ENCODE data around the gene SLC46A3. TPM values are rescaled to one million over a fixed set of nuclear protein-coding genes. Genes with fewer than 3 reads are reported as not detected.

The SLC46A3 gene
- total and polyA plus RNA-seq, 2 experiments from 2014 or later: 0.16 to 0.28 TPM

- peaks cover 13% of the 10 kb centered on the region for H3K27me3 Mint-ChIP-seq (ENCODE audit: insufficient read depth, low read depth, poor library complexity)
- no peak overlapping the region for H3K4me3 Mint-ChIP-seq
- H3K9me2 ChIP-seq (ENCODE audit: insufficient read depth): 0 out of 2 replicates have a peak, but pooled peaks cover 3% of the 10 kb centered on the region
- no peak overlapping the region for H3K27ac Mint-ChIP-seq
- TF ChIP-seq REST (IDR thresholded peaks at IDR 0.05; ENCODE audit: unreplicated experiment): no peak
- no peak for TF ChIP-seq ZNF114 (CRISPR knock-in tag; IDR thresholded peaks at IDR 0.05)
- TF ChIP-seq JUNB (IDR thresholded peaks at IDR 0.05; ENCODE audit: unreplicated experiment): no peak
- no peak for TF ChIP-seq NANOG (IDR thresholded peaks at IDR 0.05; ENCODE audit: borderline replicate concordance)
- TF ChIP-seq EZH2phosphoT487 (IDR thresholded peaks at IDR 0.05; ENCODE audit: unreplicated experiment): no peak
- no peak for TF ChIP-seq EZH2 (IDR thresholded peaks at IDR 0.05; ENCODE audit: low read depth, unreplicated experiment)
- no peaks in the 10 kb centered on the region for H3F3A ChIP-seq (replicated peaks; ENCODE audit: low read depth)
- H3K4me1 ChIP-seq (ENCODE audit: insufficient read depth): peaks cover 21% of the 10 kb centered on the region; the same call in 1 of the 2 replicates
- peaks cover 3% of the 10 kb centered on the region; the same call in 1 of the 3 replicates for H3K9me3 Mint-ChIP-seq
- ATAC-seq: no peak
- H3K4me2 ChIP-seq: no peak overlapping the region
- DNase-seq (ENCODE audit: low spot score): no peak
- no peaks in the 10 kb centered on the region for H4K20me1 ChIP-seq (replicated peaks; ENCODE audit: insufficient read depth)
- H3K36me3 Mint-ChIP-seq (ENCODE audit: low read depth): peaks cover 3% of the 10 kb centered on the region; the same call in 1 of the 3 replicates
- no peak overlapping the region for H3K4me3 ChIP-seq
- no peak overlapping the region for H3K27ac ChIP-seq (ENCODE audit: low read depth)
- peaks cover 34% of the 10 kb centered on the region for H3K4me1 Mint-ChIP-seq
- no peaks in the 10 kb centered on the region for H3K79me2 ChIP-seq (replicated peaks; ENCODE audit: insufficient read depth)
- no peak overlapping the region for H2AFZ ChIP-seq
- no peaks in the 10 kb centered on the region for H3K27me3 ChIP-seq (ENCODE audit: insufficient read depth)
- no peaks in the 10 kb centered on the region; the same call in 1 of the 2 replicates for H3K36me3 ChIP-seq (ENCODE audit: insufficient read depth)
Measured at GRCh38 chr13:28747851-28748250, 29.1 kb upstream of the SLC46A3 start.

GRCh38 chr13:28746287-28746612, 27.5 kb upstream of the SLC46A3 start:
- Mint-ChIP-seq H3K4me1 (peaks cover 39% of the 10 kb centered on the region), H3K27me3 (ENCODE audit: insufficient read depth, low read depth, poor library complexity) (peaks cover 13% of the 10 kb centered on the region), H3K27ac (no peak overlapping the region), H3K9me3 (peaks cover 3% of the 10 kb centered on the region; the same call in 1 of the 3 replicates), H3K4me3 (no peak overlapping the region), H3K36me3 (ENCODE audit: low read depth) (peaks cover 3% of the 10 kb centered on the region; the same call in 1 of the 3 replicates)
- no peaks in the 10 kb centered on the region for H4K20me1 ChIP-seq (replicated peaks; ENCODE audit: insufficient read depth)
- H3K4me1 ChIP-seq (ENCODE audit: insufficient read depth): peaks cover 21% of the 10 kb centered on the region; the same call in 1 of the 2 replicates
- no peak overlapping the region for H3K27ac ChIP-seq (ENCODE audit: low read depth)
- H2AFZ ChIP-seq: no peak overlapping the region
- no peak for TF ChIP-seq ETS1 (IDR thresholded peaks at IDR 0.05)
- TF ChIP-seq POLR2AphosphoS5 (IDR thresholded peaks at IDR 0.05; ENCODE audit: low read depth): no peak
- peak; percentile 91 for TF ChIP-seq ZNF114 (CRISPR knock-in tag; IDR thresholded peaks at IDR 0.05)
- no peaks in the 10 kb centered on the region for H3K9me2 ChIP-seq (ENCODE audit: insufficient read depth)
- ATAC-seq (no peak), DNase-seq (ENCODE audit: low spot score) (no peak)
- no peaks in the 10 kb centered on the region for H3F3A ChIP-seq (replicated peaks; ENCODE audit: low read depth)
- no peak overlapping the region for H3K4me3 ChIP-seq
- no peaks in the 10 kb centered on the region for H3K79me2 ChIP-seq (replicated peaks; ENCODE audit: insufficient read depth)
- no peak overlapping the region for H3K4me2 ChIP-seq
- H3K36me3 ChIP-seq (ENCODE audit: insufficient read depth): no peaks in the 10 kb centered on the region
- no peaks in the 10 kb centered on the region for H3K27me3 ChIP-seq (ENCODE audit: insufficient read depth)

Data from GM23338 (cell line).